Stomach (tissue), 9 donors: ENCODE results near the gene CDIP1. TPM values are rescaled to one million over a fixed set of nuclear protein-coding genes. Genes with fewer than 3 reads are reported as not detected.

Experiments
- DNase-seq, 2 donors: peaks; one replicate each; pipeline versions ENCODE4 v3.0.0 to v3.0.0-alpha.2; 2013 to 2019
- H3K27ac ChIP-seq, 5 donors: fragments of 200-600 bp in 4 of 5; sonication (generic) in 4 of 5; one replicate each; pipeline ENCODE4 v1.5.1; 2013 to 2019; ENCODE audit warnings: mild to moderate bottlenecking in 1 of 5, moderate library complexity in 1 of 5
- H3K27me3 ChIP-seq, 3 donors: fragments of 200-600 bp; sonication (generic); one replicate each; pipeline ENCODE4 v1.5.1; 2017 to 2019; ENCODE audit warnings: mixed run types in 1 of 3
- H3K36me3 ChIP-seq, 4 donors: fragments of 200-600 bp; sonication (generic); 1 replicate in 3 of 4; 2 replicates in 1 of 4; pipeline ENCODE4 v1.5.1; 2016 to 2019
- H3K4me1 ChIP-seq, 4 donors: fragments of 200-600 bp; sonication (generic); one replicate each; pipeline ENCODE4 v1.5.1; 2016 to 2019
- H3K4me3 ChIP-seq, 4 donors: fragments of 200-600 bp; sonication (generic) in 3 of 4; one replicate each; pipeline ENCODE4 v1.5.1; 2016 to 2019; ENCODE audit warnings: mild to moderate bottlenecking in 1 of 4
- H3K9me3 ChIP-seq, 4 donors: fragments of 200-600 bp; sonication (generic); one replicate each; pipeline ENCODE4 v1.5.1; 2016 to 2019
- CTCF ChIP-seq, 7 experiments: fragments of 450-650 bp in 4 of 7; fragments of 200-600 bp in 3 of 7; sonication (generic) in 3 of 7; IDR thresholded peaks; one replicate each; pipeline ENCODE4 v1.5.1; 2016 to 2019; ENCODE audit warnings: antibody characterized with exemption in 7 of 7, control low read depth in 2 of 7, mild to moderate bottlenecking in 1 of 7
- EP300 ChIP-seq: sonication (generic); formaldehyde crosslinking; IDR thresholded peaks from one replicate; pipeline ENCODE4 v1.6.1; 2017; ENCODE audit warnings: antibody characterized with exemption
- POLR2A ChIP-seq, 4 donors: fragments of 450-650 bp; IDR thresholded peaks; one replicate each; pipeline ENCODE4 v1.6.1; 2016; ENCODE audit warnings: antibody characterized with exemption in 4 of 4, control low read depth in 2 of 4, mild to moderate bottlenecking in 1 of 4, moderate library complexity in 1 of 4
- POLR2AphosphoS5 ChIP-seq, 3 donors: sonication (generic); formaldehyde crosslinking; IDR thresholded peaks; one replicate each; pipeline ENCODE4 v1.6.1; 2016; ENCODE audit warnings: antibody characterized with exemption in 3 of 3
- WGBS, 5 donors: extraction: QIAGEN DNeasy Blood & Tissue Kit in 3 of 5; methylation state at CpG; one replicate each; pipeline versions ENCODE4 v1.1.5 to v1.1.7; 2013 to 2018; 5-methylcytosine and 5-hydroxymethylcytosine counted together
- intact Hi-C: fragments of 100-400 bp; cut with DNase I; formaldehyde crosslinking; loops from one replicate; pipeline ENCODE4 v1.15.1; 2023; ENCODE audit warnings: low total_unique reads
- polyA plus RNA-seq, 3 donors: library from polyadenylated mRNA; stranded (reverse); fragments of 200-250 nt; gene quantifications; one replicate each; pipeline ENCODE4 v1.2.3, GENCODE V29; 2013
- total RNA-seq, 5 donors: library from RNA; depleted of rRNA; stranded (reverse); fragments of >200 nt; gene quantifications; one replicate each; pipeline versions ENCODE4 v1.1.0 to v1.2.3, GENCODE V29; 2014 to 2016
- donor health status: healthy with polysubstance abuse.
- donor health status: Bipolar disorder and iron deficiency.
- donor health status: healthy.

The CDIP1 gene
- total and polyA plus RNA-seq, 8 donors: 2.9 to 36.5 (median 12.2) TPM

GRCh38 chr16:4463522-4464163 lies 74.9 kb downstream of the CDIP1 start:
- TF ChIP-seq POLR2A (IDR thresholded peaks at IDR 0.05): no peak
- TF ChIP-seq POLR2AphosphoS5 (IDR thresholded peaks at IDR 0.05): no peak
- TF ChIP-seq CTCF (IDR thresholded peaks at IDR 0.05): no peak
- TF ChIP-seq EP300: no peak
- Histone ChIP-seq H3K4me3 (no peak overlapping the region), H3K36me3 (peaks cover 31 to 94% (median 92%) of the 10 kb centered on the region in 4 donors), H3K4me1 (peaks cover 0 to 12% (median 0%) of the 10 kb centered on the region in 4 donors), H3K27ac (no peak overlapping the region), H3K27me3 (no peaks in the 10 kb centered on the region), H3K9me3 (no peaks in the 10 kb centered on the region)
- 70 to 81% (median 75%) methylated on average over 20 to 22 of the region's 22 CpGs for WGBS, 5 donors
- DNase-seq: no peak
- intact Hi-C loops: no loop called here

- peaks cover 30 to 97% (median 91%) of the 10 kb centered on the region in 4 donors for H3K36me3 ChIP-seq
- WGBS, 5 donors: 70 to 83% (median 76%) methylated on average over 25 to 27 of the region's 27 CpGs
- intact Hi-C loops: no loop called here
- peak overlapping the region in 1 of 5 donors; percentile 18 for H3K27ac ChIP-seq
- H3K9me3 ChIP-seq: no peaks in the 10 kb centered on the region
- peaks cover 0 to 13% (median 0%) of the 10 kb centered on the region in 4 donors for H3K4me1 ChIP-seq
- TF ChIP-seq POLR2AphosphoS5 (IDR thresholded peaks at IDR 0.05): no peak
- TF ChIP-seq POLR2A (IDR thresholded peaks at IDR 0.05): no peak
- TF ChIP-seq CTCF (IDR thresholded peaks at IDR 0.05): no peak
- no peak for TF ChIP-seq EP300
- DNase-seq: peak in 1 of 2 donors; percentile 50
- no peaks in the 10 kb centered on the region for H3K27me3 ChIP-seq
- no peak overlapping the region for H3K4me3 ChIP-seq
These were observed 77.1 kb downstream of the CDIP1 start for GRCh38 chr16:4461250-4462085.

GRCh38 chr16:4460936-4461249 lies 77.7 kb downstream of the CDIP1 start:
- no peaks in the 10 kb centered on the region for H3K9me3 ChIP-seq
- no peak for DNase-seq
- intact Hi-C loops: no loop called here
- 76 to 92% (median 86%) methylated on average over 5 of the region's 5 CpGs for WGBS, 5 donors
- H3K4me3 ChIP-seq: no peak overlapping the region
- no peaks in the 10 kb centered on the region for H3K27me3 ChIP-seq
- H3K4me1 ChIP-seq: peaks cover 0 to 13% (median 0%) of the 10 kb centered on the region in 4 donors
- TF ChIP-seq POLR2A (IDR thresholded peaks at IDR 0.05) (no peak), POLR2AphosphoS5 (IDR thresholded peaks at IDR 0.05) (no peak), CTCF (IDR thresholded peaks at IDR 0.05) (no peak), EP300 (no peak)
- peaks cover 30 to 97% (median 91%) of the 10 kb centered on the region in 4 donors for H3K36me3 ChIP-seq
- peak overlapping the region in 1 of 5 donors; percentile 18 for H3K27ac ChIP-seq

Other genes starting within 250 kb of the CDIP1 start
- gene GLIS2, start 222.7 kb downstream of the CDIP1 start, total RNA-seq: 10 to 100 TPM in 1 of 5 donors, 1 to 10 TPM in 4; 3.2 to 21.0 (median 4.6) TPM
- gene GLIS2, start 222.7 kb downstream of the CDIP1 start, polyA plus RNA-seq: 1 to 10 TPM; 4.4 to 9.0 (median 5.8) TPM
- gene PAM16, start 187.5 kb downstream of the CDIP1 start, total RNA-seq: 100 to 1,000 TPM in 1 of 5 donors, 10 to 100 TPM in 3, 1 to 10 TPM in 1; 4.7 to 218 (median 28.1) TPM
- gene PAM16, start 187.5 kb downstream of the CDIP1 start, polyA plus RNA-seq: 100 to 1,000 TPM in 2 of 3 donors, 10 to 100 TPM in 1; 54.4 to 117 (median 104) TPM
- 10 to 100 TPM; 10.5 to 25.6 (median 11.6) TPM for gene VASN, start 166.9 kb downstream of the CDIP1 start, total RNA-seq
- 1 to 10 TPM; 3.7 to 7.2 (median 5.1) TPM for gene VASN, start 166.9 kb downstream of the CDIP1 start, polyA plus RNA-seq
- 100 to 1,000 TPM in 2 of 5 donors, 10 to 100 TPM in 3; 12.5 to 173 (median 57.2) TPM for gene CORO7, start 122.2 kb downstream of the CDIP1 start, total RNA-seq
- gene CORO7, start 122.2 kb downstream of the CDIP1 start, polyA plus RNA-seq: 10 to 100 TPM; 12.6 to 14.2 (median 13.6) TPM
- gene DNAJA3, start 112.9 kb downstream of the CDIP1 start, total RNA-seq: 10 to 100 TPM; 26.8 to 53.0 (median 39.1) TPM
- 10 to 100 TPM; 18.8 to 28.0 (median 24.5) TPM for gene DNAJA3, start 112.9 kb downstream of the CDIP1 start, polyA plus RNA-seq
- 100 to 1,000 TPM in 1 of 5 donors, 10 to 100 TPM in 4; 22.8 to 109 (median 47.7) TPM for gene NMRAL1, start 64.1 kb downstream of the CDIP1 start, total RNA-seq
- gene NMRAL1, start 64.1 kb downstream of the CDIP1 start, polyA plus RNA-seq: 100 to 1,000 TPM in 1 of 3 donors, 10 to 100 TPM in 2; 67.7 to 126 (median 90.7) TPM
- gene HMOX2, start 62.4 kb downstream of the CDIP1 start, total RNA-seq: 100 to 1,000 TPM in 1 of 5 donors, 10 to 100 TPM in 3, 1 to 10 TPM in 1; 6.4 to 175 (median 59.8) TPM
- gene HMOX2, start 62.4 kb downstream of the CDIP1 start, polyA plus RNA-seq: 100 to 1,000 TPM in 2 of 3 donors, 10 to 100 TPM in 1; 51.6 to 109 (median 106) TPM
- gene C16orf96, start 17.6 kb upstream of the CDIP1 start, total RNA-seq: under 1 TPM in 2 of 5 donors, not detected in 3; 0.37 to 0.43 TPM
- gene C16orf96, start 17.6 kb upstream of the CDIP1 start, polyA plus RNA-seq: not detected
- gene UBALD1, start 76.1 kb upstream of the CDIP1 start, total RNA-seq: 10 to 100 TPM in 2 of 5 donors, 1 to 10 TPM in 2, under 1 TPM in 1; 0.58 to 77.2 (median 6.8) TPM
- 10 to 100 TPM; 17.2 to 41.3 (median 31.9) TPM for gene UBALD1, start 76.1 kb upstream of the CDIP1 start, polyA plus RNA-seq
- gene MGRN1, start 86.1 kb upstream of the CDIP1 start, total RNA-seq: 100 to 1,000 TPM in 2 of 5 donors, 10 to 100 TPM in 3; 34.7 to 469 (median 91.4) TPM
- gene MGRN1, start 86.1 kb upstream of the CDIP1 start, polyA plus RNA-seq: 10 to 100 TPM; 13.2 to 21.5 (median 17.9) TPM
- 10 to 100 TPM in 4 of 5 donors, 1 to 10 TPM in 1; 3.5 to 48.2 (median 44.2) TPM for gene NUDT16L1, start 154.8 kb upstream of the CDIP1 start, total RNA-seq
- gene NUDT16L1, start 154.8 kb upstream of the CDIP1 start, polyA plus RNA-seq: 10 to 100 TPM; 31.9 to 37.2 (median 33.3) TPM
- gene ANKS3, start 195.5 kb upstream of the CDIP1 start, total RNA-seq: 100 to 1,000 TPM in 1 of 5 donors, 10 to 100 TPM in 4; 11.6 to 183 (median 33.5) TPM
- gene ANKS3, start 195.5 kb upstream of the CDIP1 start, polyA plus RNA-seq: 10 to 100 TPM; 16.2 to 25.0 (median 24.3) TPM
- gene DNAAF8, start 195.8 kb upstream of the CDIP1 start, total RNA-seq: 1 to 10 TPM in 1 of 5 donors, not detected in 4; 1.8 TPM
- gene DNAAF8, start 195.8 kb upstream of the CDIP1 start, polyA plus RNA-seq: 1 to 10 TPM in 1 of 3 donors, under 1 TPM in 1, not detected in 1; 0.68 to 1.2 TPM
- 10 to 100 TPM in 2 of 5 donors, 1 to 10 TPM in 2, under 1 TPM in 1; 0.45 to 19.3 (median 10.0) TPM for gene ZNF500, start 228.4 kb upstream of the CDIP1 start, total RNA-seq
- gene ZNF500, start 228.4 kb upstream of the CDIP1 start, polyA plus RNA-seq: 1 to 10 TPM; 1.8 to 4.3 (median 4.0) TPM
- not detected for gene SEPTIN12, start 249.6 kb upstream of the CDIP1 start, total RNA-seq
- not detected for gene SEPTIN12, start 249.6 kb upstream of the CDIP1 start, polyA plus RNA-seq